ENCODE data around the gene COX7B. TPM values are rescaled to one million over a fixed set of nuclear protein-coding genes. Genes with fewer than 3 reads are reported as not detected.

COX7B gene
- total RNA-seq, 1 donor from 2014 or later, result 472 TPM

- no peaks in the 10 kb centered on the region for H3K36me3 ChIP-seq
These were observed 4.1 kb upstream of the COX7B start, which contains the start of gene MAGT1 for GRCh38 chrX:77894921-77895886. Gene MAGT1, minus strand, starts transcription at chrX:77895435. Its CDS starts 25 bp downstream, at chrX:77895410.

DNA sequence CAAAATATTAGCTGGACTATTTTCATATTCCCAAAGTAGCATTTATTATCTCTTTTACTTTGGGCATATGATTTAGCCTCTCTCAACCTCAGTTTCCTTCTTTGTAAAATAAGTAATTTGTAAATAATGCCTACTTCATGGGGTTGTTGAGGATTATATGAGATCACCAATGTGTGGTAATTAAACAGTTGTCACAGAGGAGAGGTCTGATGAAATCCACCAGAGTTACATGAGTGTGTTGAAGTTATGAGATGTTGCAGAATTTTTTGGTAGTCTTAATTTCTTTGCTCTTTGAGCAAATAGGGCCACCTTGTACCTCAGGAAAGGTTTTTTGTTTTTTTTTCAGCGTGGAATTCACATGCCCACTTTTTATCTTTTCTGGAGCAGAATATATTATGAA is 1.4 kb downstream of the COX7B start:
- H3K4me3 ChIP-seq, result peak overlapping the region; percentile 60 to 69

More at GRCh38 chrX:77894921-77895886, 4.1 kb upstream of the COX7B start, which contains the start of gene MAGT1:
- DNase-seq (ENCODE audit: low spot score in 2 of 2), result peak; percentile 86 to 96
- TF ChIP-seq CTCF (IDR thresholded peaks at IDR 0.05), result no peak
- Histone ChIP-seq H3K4me3 (peak within 1 kb of the TSS; percentile 76 to 77), H3K9me3 (no peaks in the 10 kb centered on the region), H3K27me3 (no peaks in the 10 kb centered on the region), H3K27ac (peak within 1 kb of the TSS; percentile 91 to 94), H3K4me1 (peaks cover 0 to 5% of the 10 kb centered on the region in 2 donors)
- intact Hi-C loops (cut with DNase I), result loop anchor here (2.0 to 10.0 kb wide), 3 partner anchors 110 to 1470 kb away; partner anchors contain the start of genes MAGEE1 and PGK1

DNA sequence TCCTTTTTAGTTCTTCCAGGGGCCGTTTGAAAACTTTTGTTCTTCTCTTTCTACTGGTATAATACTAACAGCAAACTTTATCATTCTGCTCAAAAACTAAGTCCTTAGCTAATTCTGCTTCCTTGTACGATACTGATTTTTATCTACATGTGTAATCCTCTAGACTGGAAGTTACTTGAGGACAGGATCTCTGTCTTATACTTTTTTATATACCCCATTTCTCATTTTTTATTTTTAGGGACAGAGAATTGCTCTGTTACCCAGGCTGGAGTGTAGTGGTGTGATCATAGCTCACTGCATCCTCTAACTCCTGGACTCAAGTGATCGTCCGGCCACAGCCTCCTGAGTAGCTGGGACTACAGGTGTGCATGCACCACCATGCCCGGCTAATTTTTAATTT is 2.2 kb downstream of the COX7B start:
- H3K27me3 ChIP-seq, result no peaks in the 10 kb centered on the region
- H3K27ac ChIP-seq, result no peak overlapping the region
- no peak for DNase-seq (ENCODE audit: low spot score in 2 of 2)
- no peaks in the 10 kb centered on the region for H3K9me3 ChIP-seq
- peaks cover 6 to 9% of the 10 kb centered on the region in 2 donors for H3K36me3 ChIP-seq
- intact Hi-C loops (cut with DNase I), result no loop called here
- peaks cover 0 to 3% of the 10 kb centered on the region in 2 donors for H3K4me1 ChIP-seq
- no peak overlapping the region for H3K4me3 ChIP-seq
- no peak for TF ChIP-seq CTCF (IDR thresholded peaks at IDR 0.05)

More for the DNA sequence above, 1.4 kb downstream of the COX7B start:
- TF ChIP-seq CTCF (IDR thresholded peaks at IDR 0.05), result no peak
- no peak for DNase-seq (ENCODE audit: low spot score in 2 of 2)
- Histone ChIP-seq H3K4me1 (peaks cover 0 to 3% of the 10 kb centered on the region in 2 donors), H3K27ac (peak overlapping the region in 1 of 2 donors; percentile 79), H3K27me3 (no peaks in the 10 kb centered on the region), H3K9me3 (no peaks in the 10 kb centered on the region), H3K36me3 (peaks cover 3 to 4% of the 10 kb centered on the region in 2 donors)
- intact Hi-C loops (cut with DNase I), result no loop called here

DNA sequence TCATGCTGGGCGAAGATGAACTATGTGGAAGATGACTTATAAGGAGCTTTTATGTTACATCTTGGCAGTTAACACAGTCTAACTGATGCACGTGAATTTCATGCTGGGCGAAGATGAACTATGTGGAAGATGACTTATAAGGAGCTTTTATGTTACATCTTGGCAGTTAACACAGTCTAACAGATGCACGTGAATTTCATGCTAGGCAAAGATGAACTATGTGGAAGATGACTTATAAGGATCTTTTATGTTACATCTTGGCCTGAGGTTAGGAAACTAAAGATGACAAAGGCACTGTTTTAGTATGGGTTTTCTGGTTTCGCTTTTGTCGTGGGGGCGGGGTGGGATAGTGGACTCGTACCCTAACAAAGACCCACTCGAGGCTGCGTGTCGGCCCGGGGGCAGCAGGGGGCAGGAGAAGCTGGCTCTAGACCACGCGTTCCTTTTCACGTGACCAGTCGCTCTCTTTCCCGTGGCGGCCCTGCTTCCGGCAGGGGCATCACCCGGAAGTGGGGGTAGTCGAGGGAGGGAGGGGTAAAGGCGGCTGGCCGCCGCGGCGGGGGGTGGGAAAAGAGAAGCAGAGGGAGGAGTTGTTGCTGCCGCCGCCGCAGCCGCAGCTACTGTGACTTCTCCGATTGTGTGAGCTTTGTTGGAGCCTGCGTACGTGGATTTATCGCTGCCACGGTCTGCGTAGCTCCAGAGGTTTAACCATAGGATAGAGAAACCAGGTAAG is 11.0 kb downstream of the COX7B start, which contains the start of gene ATP7A:
TSS of gene ATP7A (plus strand) at position 586 of the 733 bp plus-strand sequence. CDS start 60,949 bp downstream, outside the sequence.
- Histone ChIP-seq H3K36me3 (peaks cover 2 to 6% of the 10 kb centered on the region in 2 donors), H3K9me3 (no peaks in the 10 kb centered on the region), H3K4me1 (peaks cover 0 to 3% of the 10 kb centered on the region in 2 donors), H3K27ac (peak within 1 kb of the TSS; percentile 67 to 73), H3K4me3 (peak within 1 kb of the TSS; percentile 47 to 67), H3K27me3 (no peaks in the 10 kb centered on the region)
- peak; percentile 70 to 94 for DNase-seq (ENCODE audit: low spot score in 2 of 2)
- peak; percentile 49 to 54 (median 51) for TF ChIP-seq CTCF (IDR thresholded peaks at IDR 0.05)
- intact Hi-C loops (cut with DNase I), result loop anchor here (5.0 kb wide), 2 partner anchors 117 to 192 kb away; partner anchors contain the start of gene PGK1

DNA sequence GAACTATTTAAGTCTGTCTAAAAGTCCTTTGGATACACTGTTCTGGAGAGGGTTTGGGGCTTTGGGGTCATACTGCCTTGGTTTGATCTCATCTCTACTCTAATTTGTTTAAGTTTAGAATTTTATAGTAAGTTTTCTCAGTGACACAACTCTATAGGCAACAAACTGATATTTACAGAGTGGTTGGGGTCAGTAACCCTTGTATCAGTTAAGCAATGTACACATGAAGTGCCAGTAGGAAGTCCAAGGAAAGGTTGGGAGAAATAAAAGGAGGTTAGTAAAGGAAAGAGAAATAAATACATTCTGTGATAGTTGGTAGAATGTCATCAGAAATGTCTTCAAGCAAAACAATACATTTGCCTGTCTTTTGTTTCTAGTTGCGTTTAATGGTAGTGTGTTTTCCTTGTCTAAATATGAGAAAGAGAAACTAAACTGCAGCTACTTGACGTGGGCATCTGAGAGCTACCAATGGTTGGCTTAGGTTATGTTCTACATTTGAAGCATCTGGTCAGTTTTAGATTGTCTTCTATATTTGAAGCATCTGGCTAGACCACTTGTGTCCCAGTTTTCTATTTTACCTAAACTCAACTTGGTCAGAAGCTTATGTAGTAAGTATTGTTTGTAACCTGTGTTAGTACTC is 18.1 kb downstream of the COX7B start:
- Histone ChIP-seq H3K27ac (no peak overlapping the region), H3K4me3 (no peak overlapping the region), H3K36me3 (no peaks in the 10 kb centered on the region), H3K9me3 (no peaks in the 10 kb centered on the region), H3K27me3 (no peaks in the 10 kb centered on the region), H3K4me1 (peaks cover 0 to 2% of the 10 kb centered on the region in 2 donors)
- no peak for TF ChIP-seq CTCF (IDR thresholded peaks at IDR 0.05)
- no peak for DNase-seq (ENCODE audit: low spot score in 2 of 2)
- intact Hi-C loops (cut with DNase I), result no loop called here
